Muscle of back (tissue), 13 donors: ENCODE data around the gene CWF19L1. TPM values are rescaled to one million over a fixed set of nuclear protein-coding genes. Genes with fewer than 3 reads are reported as not detected.
A peak's percentile ranks its signal among the peaks of the same experiment; 100 is the strongest.
"Not testable (repeated sequence)": the region's sequence is repeated elsewhere in the genome, so short reads cannot be mapped to it uniquely, and the experiment has no call there.

Experiments
- DNase-seq, 3 donors: peaks; one replicate each; pipeline versions ENCODE4 v3.0.0 to v3.0.0-alpha.2; 2013
- long read RNA-seq, 9 donors: transcript quantifications; one replicate each; lab custom pipeline, GENCODE V29; 2026
- polyA plus RNA-seq, 10 donors: library from polyadenylated mRNA; unstranded; fragments of 120-200 nt; gene quantifications; one replicate each; pipeline ENCODE4 v1.2.1, GENCODE V29; 2013; ENCODE audit not compliant: insufficient read length in 10 of 10

The CWF19L1 gene
- polyA plus RNA-seq: 10 to 100 TPM; 17.3 to 26.2 (median 21.4) TPM
- long read RNA-seq, donor 1, partial matches to known transcripts: 0 of 1 reads
- long read RNA-seq, donor 1, other reads (novel, unspliced or antisense): 0 of 1 reads
- long read RNA-seq, donor 2, partial matches to known transcripts: 0 of 1 reads
- long read RNA-seq, donor 2, other reads (novel, unspliced or antisense): 0 of 1 reads
- long read RNA-seq, donor 3: 0 reads
- long read RNA-seq, donor 4: 0 reads
- long read RNA-seq, donor 5: 0 reads
- long read RNA-seq, donor 6, partial matches to known transcripts: 0 of 1 reads
- long read RNA-seq, donor 6, other reads (novel, unspliced or antisense): 0 of 1 reads
- long read RNA-seq, donor 7: 0 reads
- long read RNA-seq, donor 8: 0 reads
- long read RNA-seq, donor 9, partial matches to known transcripts: 0 of 1 reads
- long read RNA-seq, donor 9, other reads (novel, unspliced or antisense): 0 of 1 reads

- peak; percentile 86 to 96 (median 91) for DNase-seq
Observed at GRCh38 chr10:100267239-100268104, at the start of gene CWF19L1. CWF19L1 (minus strand) TSS chr10:100267638; CDS start chr10:100267593, 45 bp downstream.

- no peak for DNase-seq
Observed at GRCh38 chr10:100315615-100316014, 48.2 kb upstream of the CWF19L1 start.

- no peak for DNase-seq
Observed at GRCh38 chr10:100311298-100311697, 43.9 kb upstream of the CWF19L1 start.

GRCh38 chr10:100307684-100308083 is 40.2 kb upstream of the CWF19L1 start:
- DNase-seq: no peak

GRCh38 chr10:100306861-100307260 is 39.4 kb upstream of the CWF19L1 start:
- no peak for DNase-seq

GRCh38 chr10:100304414-100304813 is 37.0 kb upstream of the CWF19L1 start:
- DNase-seq: no peak

- DNase-seq: peak in 1 of 3 donors; percentile 18
Observed at GRCh38 chr10:100303724-100304319, 36.4 kb upstream of the CWF19L1 start.

- not testable (repeated sequence) for DNase-seq
Observed at GRCh38 chr10:100301123-100301522, 33.7 kb upstream of the CWF19L1 start.

- DNase-seq: no peak
Observed at GRCh38 chr10:100297242-100297641, 29.8 kb upstream of the CWF19L1 start.

- no peak for DNase-seq
Observed at GRCh38 chr10:100293066-100293465, 25.6 kb upstream of the CWF19L1 start.

GRCh38 chr10:100292300-100292699 is 24.9 kb upstream of the CWF19L1 start:
- not testable (repeated sequence) for DNase-seq

- no peak for DNase-seq
Observed at GRCh38 chr10:100291356-100291755, 23.9 kb upstream of the CWF19L1 start.

GRCh38 chr10:100289641-100290040 is 22.2 kb upstream of the CWF19L1 start:
- DNase-seq: no peak

GRCh38 chr10:100288196-100288595 is 20.8 kb upstream of the CWF19L1 start:
- no peak for DNase-seq

GRCh38 chr10:100287756-100288155 is 20.3 kb upstream of the CWF19L1 start:
- DNase-seq: no peak

- DNase-seq: peak; percentile 79 to 96 (median 92)
Observed at GRCh38 chr10:100286051-100287033, 18.9 kb upstream of the CWF19L1 start, which contains the start of gene BLOC1S2. BLOC1S2 (minus strand) TSS chr10:100286680; CDS start chr10:100286659, 21 bp downstream.

GRCh38 chr10:100285326-100285725 is 17.9 kb upstream of the CWF19L1 start:
- not testable (repeated sequence) for DNase-seq

- no peak for DNase-seq
Observed at GRCh38 chr10:100282907-100283306, 15.5 kb upstream of the CWF19L1 start.

GRCh38 chr10:100276971-100277370 is 9.5 kb upstream of the CWF19L1 start:
- not testable (repeated sequence) for DNase-seq

- no peak for DNase-seq
Observed at GRCh38 chr10:100265821-100266485, 1.5 kb downstream of the CWF19L1 start.
